ENCODE data around the gene RFC2.
"Not testable (repeated sequence)": the region's sequence is repeated elsewhere in the genome, so short reads cannot be mapped to it uniquely, and the experiment has no call there.

Gene RFC2

DNA sequence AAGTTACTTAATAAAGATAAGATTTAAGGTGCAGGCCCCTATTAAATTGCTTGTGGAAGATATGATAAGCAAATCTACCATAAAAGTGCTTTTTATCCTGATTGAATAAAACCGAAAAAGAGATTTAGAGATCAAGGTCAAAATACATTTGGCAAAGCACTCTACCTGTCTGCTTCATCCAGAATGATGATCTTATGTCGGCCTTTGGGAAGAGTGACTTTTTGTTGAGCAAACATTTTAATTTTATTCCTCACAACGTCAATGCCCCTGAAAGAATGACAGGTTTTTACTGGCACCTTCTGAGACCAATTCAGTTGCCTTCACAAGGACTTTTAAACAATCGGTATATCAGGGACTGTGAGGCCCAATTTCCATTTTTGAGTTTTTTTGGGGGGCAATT is 7.7 kb downstream of the RFC2 start:
- no peak for DNase-seq

DNA sequence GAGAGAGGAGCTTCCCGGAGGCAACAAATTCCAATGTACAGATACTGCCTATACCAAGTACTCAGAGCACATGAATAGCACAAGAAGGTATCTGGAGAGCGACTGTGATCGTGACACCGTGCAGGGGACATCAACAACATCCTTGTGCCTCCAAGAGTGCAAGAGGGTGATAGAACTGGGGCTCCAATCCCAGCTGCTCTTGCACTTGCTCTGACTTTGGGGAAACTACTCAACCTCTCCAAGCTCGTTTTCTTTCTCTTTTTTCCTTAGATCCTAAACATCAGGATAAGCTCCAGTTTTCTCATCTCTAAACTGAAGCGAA is 12.1 kb downstream of the RFC2 start:
- no peak for DNase-seq

DNA sequence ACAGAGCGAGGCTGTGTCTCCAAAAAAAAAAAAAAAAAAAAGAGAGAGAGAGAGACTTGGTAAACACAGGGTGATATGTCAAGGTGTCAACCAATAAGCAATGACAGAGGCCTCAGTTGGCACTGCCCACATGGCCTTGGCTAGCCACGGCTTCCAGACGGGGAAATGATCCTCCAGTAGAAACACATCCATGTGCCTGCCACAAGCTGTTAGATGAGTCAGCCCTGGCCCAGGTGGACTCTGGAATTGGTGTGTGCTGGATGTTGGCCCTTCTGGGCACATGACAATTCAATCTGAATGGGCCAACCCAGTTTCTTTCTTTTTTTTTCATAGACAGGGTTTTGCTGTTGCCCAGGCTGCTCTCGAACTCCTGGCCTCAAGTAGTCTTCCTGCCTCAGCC is 13.7 kb downstream of the RFC2 start:
- DNase-seq = no peak

DNA sequence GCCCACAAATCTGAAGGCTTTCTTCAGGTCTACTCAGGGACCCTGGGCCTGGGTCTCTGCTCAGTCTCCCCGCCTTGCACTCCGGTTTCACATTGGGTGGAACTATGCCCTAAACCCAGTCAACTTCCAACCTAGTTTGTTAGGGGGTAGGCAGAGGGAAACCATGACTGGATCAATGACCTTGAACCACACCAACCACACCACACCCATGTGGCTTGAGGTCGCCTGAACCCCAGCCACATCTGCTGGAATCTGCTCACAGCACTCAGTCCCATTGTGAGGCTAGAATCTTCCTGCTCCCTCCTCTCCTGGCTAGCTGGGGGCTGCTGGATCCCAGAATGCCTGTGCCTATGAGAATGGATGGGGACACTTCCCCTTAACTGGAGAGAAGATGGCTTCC is 17.9 kb downstream of the RFC2 start:
- DNase-seq = no peak

DNA sequence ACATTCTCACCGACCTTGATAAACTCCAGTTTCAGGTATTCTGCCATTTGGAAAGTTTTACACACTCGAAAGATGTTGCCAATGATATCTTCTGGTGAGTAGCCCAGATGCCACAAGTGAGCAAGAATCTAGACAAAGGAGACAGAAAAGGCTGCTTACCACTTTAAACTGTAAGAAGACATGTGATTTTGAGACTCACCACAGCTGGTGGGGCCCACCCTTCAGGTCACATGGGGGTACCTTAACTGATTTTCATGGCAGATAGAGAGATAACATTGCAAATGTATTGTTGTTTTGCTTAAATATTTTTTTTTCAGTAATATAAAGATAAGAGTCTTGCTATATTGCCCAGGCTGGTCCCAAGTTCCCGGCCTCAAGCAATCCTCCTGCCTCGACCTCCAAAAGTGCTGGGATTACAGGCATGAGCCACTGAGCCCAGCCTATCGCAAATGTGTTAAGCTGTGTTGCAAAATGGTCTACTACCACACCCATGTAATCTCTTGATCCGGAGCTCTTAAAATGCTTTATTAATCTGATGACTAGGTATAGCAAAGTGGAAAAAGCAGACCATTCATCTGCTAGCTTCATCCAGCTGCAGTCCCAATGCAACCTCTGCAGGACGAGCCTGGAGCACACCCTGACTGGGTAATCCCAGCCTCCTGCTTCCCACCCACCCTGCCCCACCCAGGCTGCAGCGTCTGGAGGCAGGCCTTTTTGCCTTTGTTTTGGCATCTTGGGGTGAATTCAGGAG is 18.5 kb downstream of the RFC2 start:
- DNase-seq = no peak

DNA sequence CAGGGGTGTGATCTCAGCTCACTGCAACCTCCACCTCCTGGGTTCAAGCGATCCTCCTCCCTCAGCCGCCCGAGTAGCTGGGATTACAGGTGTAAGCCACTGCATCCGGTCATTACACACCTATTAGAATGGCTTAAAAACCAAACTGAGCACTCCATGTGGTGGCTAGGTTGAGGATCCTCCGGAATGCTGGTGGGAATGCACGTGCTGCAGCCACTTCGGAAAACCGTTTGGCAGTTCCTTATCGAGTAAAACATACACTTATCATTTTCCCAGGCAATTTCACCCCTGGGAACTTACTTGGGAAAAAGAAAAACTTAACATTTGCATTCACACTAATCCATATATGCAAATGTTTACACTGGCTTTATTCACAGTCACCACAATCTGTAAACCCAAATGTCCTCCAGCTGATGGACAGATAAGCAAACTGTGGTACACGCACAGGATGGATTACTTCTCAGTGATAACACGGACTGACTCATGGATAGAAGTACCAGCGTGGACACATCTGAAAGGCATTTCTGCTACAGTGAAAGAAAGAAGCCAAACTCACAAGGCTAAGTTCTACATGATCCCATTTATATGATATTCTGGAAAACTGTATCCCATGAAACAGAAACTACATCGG is 20.4 kb downstream of the RFC2 start:
- DNase-seq = no peak

DNA sequence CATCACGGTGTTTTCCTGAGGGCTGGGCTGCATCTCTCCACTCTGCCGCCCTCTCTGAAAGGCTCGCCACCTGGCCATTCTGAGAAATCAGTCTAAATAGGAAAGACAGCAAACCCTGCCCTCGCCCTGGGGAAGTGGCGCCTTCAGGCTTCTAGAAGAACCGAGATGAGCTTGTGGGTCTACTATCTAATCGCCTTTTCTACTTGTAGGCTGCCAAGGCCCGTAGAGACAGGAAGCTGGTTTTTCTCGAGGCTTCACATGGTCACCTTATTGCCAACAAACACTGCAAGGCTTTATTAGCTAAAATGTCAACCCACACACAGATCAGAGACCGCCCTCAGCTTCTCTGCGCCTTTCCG is 23.0 kb downstream of the RFC2 start:
- DNase-seq = no peak

DNA sequence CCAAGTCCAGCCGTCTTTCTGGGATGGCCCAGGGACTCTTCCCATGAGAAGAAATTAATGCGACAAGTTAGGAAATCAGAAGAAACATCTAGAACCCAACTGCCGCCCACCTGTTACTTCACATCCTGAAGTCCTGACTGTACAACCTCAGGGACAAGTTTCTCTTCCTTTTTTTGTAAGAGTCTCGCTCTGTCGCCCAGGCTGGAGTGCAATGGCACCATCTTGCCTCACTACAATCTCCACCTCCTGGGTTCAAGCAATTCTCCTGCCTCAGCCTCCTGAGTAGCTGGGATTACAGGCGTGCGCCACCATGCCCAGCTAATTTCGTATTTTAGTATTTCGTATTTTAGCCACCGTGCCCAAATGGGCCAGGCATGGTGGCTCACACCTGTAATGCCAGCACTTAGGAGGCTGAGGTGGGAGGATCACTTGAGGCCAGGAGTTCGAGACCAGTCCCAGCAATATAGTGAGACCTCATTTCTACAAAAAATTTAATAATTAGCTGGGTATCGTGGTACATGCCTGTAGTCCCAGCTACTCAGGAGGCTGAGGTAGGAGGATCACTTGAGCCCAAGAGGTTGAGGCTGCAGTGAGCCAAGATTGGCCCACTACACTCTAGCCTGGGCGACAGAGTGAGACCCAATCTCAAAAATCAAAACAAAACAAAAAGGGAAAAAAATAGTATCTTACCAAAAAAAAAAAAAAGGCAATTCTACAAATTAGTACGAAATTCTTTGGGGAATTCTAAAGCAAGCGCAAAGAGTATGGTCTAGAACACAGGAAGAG is 23.6 kb downstream of the RFC2 start:
- no peak for DNase-seq

DNA sequence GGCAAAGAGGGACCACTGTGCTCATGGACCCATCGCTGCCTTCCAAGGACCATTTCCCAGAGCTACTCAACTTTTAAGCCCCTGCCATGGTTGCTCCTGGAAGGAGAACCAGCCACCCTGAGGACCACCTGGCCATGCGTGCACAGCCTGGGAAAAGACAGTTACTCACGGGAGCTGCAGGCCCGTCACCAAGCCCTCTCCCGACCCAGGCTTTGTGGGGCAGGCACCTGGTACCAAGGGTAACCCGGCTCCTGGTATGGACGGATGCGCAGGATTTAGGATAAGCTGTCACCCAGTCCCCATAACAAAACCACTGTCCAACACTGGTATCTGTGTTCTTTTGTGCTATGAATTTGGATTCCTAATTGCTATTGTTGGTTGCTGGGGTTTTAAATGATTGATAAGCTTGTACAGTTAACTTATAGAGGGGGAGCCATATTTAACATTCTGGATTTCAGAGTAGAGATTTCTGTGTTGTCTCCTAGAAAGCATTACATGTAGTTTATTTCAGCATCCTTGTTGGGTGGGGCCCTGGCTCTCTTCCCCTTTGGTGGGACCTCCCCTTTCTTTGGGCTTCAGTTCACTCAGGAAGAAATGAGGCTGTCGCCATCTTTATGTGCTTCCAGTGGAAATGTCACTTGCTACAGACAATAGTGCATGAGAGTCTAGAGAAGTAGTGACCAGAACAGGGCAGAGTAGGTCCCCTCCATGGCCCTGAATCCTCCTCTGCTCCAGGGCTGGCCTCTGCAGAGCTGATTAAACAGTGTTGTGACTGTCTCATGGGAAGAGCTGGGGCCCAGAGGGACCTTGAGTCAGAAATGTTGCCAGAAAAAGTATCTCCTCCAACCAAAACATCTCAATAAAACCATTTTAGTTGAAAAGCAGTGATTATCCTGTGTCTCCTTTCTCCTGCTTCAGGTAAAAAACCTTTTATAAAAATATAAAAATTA is 25.0 kb downstream of the RFC2 start:
- DNase-seq = no peak

DNA sequence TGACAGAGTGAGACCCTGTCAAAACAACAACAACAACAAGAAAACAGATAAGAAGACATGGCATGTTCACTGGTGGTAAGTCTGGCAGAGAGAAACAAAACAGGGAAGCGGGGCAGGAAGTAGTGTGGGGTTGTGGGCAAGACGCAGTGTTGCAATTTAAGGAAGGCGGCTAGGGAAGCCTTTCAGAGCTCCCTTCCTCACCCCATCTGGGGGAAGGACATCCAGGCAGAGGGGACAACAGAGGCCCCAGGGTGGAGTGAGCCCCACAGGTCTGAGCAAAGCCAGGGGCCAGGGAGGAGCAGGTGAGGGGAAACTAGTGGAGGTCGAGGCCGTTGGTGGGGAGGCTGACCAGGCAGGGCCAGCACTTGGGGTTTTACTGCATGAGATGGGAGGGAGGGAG is 27.6 kb downstream of the RFC2 start:
- DNase-seq = no peak

DNA sequence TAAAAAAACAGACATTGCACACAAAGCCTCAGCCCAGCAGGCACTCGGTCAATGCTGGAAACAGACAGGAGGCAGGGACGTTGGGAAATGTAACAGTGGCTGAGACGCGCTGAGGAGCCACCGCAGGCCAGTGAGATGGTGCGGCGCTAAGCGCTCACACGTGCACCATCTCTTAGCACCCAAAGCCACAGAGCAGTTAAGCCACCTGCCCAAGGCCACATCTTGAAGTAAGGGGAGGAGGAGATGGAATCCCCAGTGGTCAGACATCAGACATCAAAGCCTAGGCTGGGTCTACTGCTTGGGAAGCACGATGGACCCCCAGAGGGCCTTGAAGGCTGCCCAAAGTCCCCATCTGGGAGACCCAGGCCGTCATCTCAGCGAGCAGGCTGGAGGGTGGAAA is 28.8 kb downstream of the RFC2 start:
- no peak for DNase-seq

DNA sequence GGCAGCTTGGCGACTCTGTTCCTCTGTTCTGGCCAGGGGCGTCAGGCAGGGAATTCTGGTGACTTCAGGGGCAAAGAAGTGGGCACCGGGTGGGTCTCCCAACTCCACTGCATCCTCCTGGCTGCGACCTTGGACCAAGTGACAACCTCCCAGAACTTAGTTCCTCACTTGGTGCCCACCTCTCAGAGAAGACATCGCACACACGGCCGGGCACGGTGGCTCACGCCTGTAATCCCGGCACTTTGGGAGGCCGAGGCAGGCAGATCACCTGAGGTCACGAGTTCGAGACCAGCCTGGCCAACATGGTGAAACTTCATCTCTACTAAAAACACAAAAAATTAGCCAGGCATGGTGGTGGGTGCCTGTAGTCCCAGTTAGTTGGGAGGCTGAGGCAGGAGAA is 29.3 kb downstream of the RFC2 start:
- DNase-seq = not testable (repeated sequence)

DNA sequence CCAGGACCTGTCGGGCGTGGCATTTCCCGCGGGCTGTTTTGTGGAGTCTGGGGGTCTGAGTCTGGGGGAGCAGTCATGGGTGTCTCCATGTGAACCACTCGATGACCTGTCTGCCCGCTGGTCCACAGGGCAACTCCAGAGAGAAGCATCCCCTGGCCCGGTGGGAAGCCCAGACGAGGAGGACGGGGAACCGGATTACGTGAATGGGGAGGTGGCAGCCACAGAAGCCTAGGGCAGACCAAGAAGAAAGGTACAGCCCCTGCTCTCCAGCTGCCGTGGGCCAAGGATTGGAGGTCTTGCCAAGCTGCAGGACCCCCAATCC is 29.7 kb downstream of the RFC2 start:
- no peak for DNase-seq

DNA sequence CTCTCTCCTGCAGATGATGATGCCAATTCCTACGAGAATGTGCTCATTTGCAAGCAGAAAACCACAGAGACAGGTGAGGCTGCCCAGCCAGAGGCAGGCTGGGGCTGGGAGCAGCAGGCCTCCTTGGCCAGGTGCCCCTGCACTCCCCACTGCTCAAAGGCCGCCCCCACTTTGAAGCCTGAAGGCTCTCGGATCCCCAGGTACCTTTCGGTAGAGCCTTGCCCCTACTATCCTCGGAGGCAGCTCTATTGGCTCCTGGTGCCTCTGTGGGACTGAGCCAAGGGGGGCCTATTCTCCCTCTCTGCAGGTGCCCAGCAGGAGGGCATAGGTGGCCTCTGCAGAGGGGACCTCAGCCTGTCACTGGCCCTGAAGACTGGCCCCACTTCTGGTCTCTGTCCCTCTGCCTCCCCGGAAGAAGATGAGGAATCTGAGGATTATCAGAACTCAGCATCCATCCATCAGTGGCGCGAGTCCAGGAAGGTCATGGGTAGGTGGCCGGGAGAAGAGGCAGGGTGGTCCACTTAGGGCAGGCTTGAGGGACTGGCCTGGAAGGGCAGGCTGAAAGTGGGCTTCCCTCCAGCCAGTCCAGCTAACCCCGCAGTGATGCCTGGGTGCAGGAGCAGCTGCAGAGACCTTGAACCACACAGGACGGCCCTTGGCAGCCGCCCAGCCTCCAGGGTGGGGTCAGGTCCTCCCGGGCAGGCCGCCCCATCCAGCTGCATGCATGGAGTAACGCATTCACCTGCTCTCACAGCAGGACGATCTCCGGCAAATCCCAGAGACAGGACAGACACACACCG is 30.3 kb downstream of the RFC2 start:
- DNase-seq = no peak

DNA sequence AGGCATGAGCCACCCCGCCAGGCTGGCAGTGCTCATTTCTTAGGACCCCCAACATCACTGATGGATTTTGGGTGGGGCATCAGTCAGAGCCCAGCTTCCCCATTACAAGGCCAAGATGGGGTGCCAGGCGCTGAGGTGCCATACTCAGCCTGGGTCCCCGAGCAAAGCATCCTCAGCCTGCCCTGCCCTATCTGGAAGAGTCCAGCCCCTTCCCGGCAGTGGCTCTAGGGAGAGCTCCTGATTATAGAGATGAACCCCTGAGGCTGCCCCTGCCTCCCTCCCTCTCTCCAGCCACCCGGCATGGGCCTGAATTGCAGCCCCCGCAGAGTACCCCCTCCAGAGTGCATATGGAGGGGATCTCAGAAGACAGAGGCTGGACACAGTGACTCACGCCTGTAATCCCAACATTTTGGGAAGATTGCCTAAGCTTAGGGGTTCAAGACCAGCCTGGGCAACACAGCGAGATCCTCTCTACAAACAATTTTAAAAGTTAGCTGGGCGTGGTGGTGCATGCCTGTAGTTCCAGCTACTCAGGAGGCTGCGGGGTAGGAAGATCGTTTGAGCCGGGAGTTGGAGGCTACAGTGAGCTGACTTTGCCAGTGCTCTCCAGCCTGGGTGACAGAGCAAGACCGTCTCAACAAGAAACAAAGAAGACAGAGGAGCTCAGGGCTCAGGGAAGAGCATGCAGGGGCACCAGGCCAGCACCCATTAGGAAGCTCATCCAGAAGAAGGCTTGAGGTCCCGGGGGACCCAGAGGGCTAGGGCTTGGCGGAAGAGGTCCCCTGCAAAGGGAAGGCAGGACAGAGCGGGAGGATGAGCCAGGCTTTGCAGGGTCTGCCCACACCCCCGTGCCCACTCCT is 31.1 kb downstream of the RFC2 start:
- DNase-seq = no peak

DNA sequence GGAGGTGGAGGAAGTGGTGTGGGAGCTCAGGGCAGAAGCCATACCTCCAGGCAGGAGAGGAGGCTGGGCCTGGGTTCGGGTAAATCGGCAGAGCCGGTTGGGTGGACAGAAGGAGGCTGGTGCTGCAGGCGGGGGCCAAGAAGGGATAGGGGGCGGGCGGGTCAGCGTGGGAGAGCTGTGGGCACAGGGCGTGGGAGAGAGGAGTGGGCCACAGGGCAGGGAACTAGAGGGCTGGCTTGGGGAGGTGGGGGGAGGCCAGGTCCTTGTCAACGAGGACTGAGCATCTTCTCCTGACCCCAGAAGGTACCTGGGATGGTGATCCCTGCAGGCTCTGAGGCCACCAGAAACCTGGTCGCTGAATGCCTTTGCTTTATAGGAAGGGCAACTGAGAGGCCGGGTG is 32.5 kb downstream of the RFC2 start:
- DNase-seq = no peak

DNA sequence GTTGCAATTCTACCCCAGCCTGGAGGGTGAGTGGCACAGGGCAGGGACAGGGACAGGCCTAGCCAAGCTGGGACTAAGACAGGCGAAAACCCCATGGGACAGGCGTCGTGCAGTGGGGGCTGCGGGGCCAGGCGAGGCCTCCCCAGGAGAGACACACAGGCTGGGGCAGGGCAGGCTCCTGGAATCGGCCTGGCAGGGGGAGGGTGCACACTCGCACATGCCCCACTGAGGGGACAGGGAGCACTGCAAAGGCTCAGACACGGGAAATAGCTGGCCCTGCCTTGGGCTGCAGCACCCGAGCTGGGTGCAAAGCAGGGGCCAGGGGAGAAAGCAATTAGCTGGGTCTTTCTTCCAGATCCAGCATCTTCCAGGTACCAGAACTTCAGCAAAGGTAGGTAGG is 34.0 kb downstream of the RFC2 start:
- DNase-seq = no peak

DNA sequence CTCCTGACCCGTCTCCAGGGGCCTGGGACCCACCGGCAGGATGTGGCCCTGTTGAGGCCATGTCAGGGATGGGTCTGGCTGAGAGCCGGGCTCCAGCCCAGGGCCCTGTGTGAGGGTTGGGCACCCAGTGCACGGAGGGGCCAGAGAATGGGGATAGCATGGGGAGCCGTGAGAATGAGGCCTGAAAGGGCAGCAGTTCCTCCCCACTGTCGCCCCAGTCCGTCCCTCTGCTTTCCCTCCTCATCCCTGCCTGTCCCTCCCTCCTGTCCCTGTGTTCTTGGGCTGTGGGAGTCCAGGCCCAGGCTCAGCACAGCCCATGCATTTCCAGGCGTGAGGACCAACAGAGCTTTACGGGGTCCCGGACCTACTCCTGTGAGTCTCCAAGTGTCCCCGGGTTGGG is 34.8 kb downstream of the RFC2 start:
- DNase-seq = no peak

DNA sequence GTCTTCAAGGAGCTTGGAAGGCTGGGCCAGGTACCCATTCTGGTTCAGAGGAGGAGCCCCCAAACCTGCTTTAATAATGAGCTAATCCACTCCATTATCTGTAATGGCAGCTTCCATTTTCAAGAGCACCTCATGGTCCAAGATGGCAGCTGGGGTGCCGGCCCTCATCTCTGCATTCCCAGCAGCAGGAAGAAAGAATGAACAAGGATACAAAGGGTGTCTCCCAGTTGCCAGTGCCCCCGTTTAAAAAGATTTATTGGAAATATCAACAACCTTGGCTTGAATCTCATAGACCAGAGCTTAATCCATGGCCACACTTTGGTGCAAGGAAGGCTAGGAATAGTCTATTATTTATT is 35.9 kb downstream of the RFC2 start:
- no peak for DNase-seq

DNA sequence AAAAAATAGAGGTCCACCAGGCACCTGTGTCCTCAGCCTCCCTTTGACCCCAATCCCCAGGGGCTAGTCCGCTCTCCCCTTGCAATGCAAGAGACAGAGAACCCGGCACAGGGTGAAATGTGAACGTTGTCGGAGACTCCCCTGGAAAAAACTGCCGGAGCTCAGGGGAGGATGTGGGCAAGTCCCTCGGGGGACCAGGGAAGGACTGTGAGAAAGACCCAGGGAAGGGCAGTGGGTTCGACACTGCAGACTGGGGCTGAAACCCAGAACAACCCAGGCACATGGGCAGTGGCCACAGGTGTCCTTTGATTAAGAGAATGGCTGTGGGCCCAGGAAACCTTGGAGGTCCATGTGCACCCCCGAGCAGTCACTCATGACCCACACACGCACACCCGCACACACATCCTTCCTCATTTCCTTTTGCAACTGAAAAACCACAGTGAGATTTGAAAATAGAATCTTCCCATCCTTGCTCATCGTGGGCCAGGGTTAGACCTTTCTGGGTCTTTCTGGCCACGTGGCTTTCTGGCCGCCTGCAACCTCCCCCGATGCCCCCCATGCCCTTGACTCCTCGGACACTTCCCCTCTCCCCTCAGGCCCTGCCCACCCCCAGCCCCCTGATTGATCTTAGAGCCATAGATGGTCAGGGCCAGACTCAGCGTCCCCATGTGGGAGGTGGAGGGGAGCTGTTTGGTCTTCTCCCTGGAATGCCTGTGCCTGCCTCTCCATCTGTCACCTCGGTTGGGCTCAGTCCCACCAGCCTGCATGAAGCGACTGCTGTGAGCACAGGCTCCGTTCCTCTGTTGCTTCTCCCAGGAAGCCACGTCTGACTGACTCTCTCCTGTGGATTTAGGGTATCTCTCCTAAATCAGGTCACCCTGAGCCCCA is 36.5 kb downstream of the RFC2 start:
- DNase-seq = no peak

DNA sequence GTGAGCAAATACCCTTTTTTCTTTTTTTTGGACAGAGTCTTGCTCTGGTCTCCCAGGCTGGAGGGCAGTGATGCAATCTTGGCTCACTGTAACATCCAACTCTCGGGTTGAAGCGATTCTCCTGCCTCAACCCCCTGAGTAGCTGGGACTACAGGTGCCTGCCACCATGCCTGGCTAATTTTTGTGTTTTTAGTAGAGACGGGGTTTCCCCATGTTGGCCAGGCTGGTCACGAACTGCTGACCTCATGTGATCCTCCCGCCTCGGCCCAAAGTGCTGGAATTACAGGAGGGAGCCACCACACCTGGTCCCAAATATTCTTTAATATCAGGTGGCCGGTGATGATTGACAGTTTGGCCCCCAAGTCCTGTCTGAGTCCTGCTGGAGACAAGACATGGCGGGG is 37.8 kb downstream of the RFC2 start:
- DNase-seq = no peak

All from activated T-cell treated with anti-CD3 and anti-CD28 coated beads, Interleukin-2, amount 50 U/mL, for 48 hours (primary cell).